Stromal cell of bone marrow (primary cell): ENCODE results near the gene TMCC1.
A peak's percentile ranks its signal among the peaks of the same experiment; 100 is the strongest.
"Not testable (repeated sequence)": the region's sequence is repeated elsewhere in the genome, so short reads cannot be mapped to it uniquely, and the experiment has no call there.

ENCODE experiments used
- DNase-seq: peaks from one replicate; pipeline ENCODE4 v3.0.0-alpha.2; 2012; ENCODE audit warnings: low read depth

Gene TMCC1

DNA sequence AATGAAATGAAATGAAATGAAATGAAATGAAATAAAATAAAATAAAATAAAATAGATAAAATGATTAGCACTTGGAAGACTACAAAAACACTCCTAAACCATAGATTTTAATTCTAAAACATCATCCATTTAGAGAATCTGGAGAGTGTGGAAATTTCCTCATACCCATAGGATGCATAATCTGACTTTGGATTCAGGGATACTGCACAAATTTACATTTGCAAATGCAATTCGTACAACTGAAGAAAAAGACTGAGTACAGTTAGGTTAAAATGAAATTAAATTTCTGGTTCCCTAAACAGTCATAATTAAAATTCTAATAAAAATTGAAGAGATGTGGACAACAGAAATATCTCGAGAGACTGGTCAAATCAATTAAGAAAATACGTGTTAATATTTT lies 122.9 kb downstream of the TMCC1 start:
- DNase-seq, result no peak

DNA sequence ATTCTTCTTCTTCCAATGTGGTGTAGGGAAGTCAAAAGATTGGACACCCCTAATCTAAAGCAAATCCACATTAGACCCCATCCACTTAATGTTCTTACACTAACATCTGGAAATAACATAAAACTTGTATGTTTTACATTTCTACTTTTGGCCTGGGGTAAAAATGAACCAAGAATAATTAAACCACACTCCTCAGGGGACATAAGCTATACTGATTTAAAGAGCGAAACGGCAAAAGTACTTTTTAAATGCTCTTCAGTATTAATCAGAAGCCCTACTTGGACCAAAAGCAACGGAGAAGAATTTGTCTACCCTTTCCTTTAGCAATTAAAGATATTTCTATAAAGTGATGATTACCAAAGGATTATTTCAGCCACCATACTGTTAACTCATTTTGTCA lies 123.9 kb downstream of the TMCC1 start:
- no peak for DNase-seq

DNA sequence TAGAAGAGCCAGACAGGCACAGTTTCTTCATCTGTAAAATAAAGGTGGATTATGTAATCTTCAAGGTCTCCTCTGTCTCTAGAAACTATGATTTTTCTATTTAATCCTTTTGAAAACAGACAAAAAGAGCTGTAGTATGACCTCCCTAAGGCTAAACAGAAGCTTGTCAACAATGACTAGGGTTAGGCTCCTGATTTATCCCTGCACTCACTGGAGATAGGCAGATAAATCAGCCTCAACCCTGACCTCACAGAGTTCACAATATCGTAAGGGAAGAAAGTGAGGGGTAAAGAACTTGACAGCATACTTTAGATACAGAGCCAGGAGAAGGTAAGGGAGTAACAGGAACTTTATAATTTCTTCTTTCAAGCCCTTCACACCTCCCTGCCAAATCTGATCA lies 124.8 kb downstream of the TMCC1 start:
- DNase-seq, result no peak

DNA sequence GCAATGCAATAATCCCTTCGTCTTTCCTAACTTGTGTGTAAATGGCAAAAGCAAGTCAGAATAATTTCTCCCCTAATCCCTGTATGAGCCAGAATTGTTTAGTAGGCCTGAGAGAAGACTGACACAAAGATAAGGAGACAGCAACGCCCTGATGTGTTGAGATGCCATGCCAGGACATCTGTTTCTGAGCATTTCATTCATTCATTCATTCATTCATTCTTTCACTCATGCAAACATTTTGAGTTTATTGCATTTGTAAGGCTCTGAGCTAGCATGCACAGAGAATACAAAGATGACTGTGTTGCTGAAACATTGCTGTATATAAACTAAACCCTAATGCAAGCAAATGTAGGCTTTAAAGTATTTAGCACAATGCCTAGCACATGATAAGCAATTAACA lies 127.4 kb downstream of the TMCC1 start:
- DNase-seq, result no peak

DNA sequence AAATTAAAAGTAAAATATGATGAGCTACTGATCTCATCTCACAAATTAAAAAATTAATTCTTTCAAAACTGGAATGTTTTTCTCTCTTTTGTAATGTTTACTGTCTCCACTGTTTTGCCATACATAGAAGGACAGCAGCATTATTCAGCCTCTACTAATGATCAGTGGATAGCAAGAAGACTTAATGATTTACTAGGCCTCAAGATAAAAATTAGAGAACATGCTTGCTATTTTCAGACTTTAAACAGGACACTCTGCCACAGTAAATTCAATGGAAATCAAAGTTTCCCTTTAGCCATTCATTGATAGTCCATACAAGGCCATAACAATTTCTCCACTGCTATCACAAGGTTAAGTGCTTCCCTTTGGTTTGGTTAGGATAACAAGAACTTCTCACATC lies 129.4 kb downstream of the TMCC1 start:
- no peak for DNase-seq

DNA sequence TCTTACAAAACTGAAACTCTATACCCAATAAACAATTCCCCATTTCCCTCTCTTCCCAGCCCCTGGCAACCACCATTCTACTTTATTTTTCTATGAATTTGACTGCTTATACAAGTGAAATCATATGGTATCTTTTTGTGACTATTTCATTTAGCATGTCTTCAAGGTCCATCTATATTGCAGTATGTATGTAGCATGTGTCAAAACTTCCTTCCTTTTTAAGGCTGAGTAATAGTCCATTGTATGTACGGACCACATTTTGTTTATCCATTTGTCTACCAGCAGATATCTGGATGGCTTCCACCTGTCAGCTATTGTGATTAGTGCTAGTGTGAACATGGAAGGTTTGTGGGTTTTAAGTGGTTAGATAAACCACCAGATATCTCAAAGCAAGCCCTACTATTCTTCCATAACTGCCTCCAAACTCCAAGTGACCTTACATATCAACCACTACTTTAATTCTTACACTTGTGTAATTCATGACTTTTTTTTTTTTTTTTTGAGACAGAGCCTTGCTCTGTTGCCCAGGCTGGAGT lies 134.7 kb downstream of the TMCC1 start:
- no peak for DNase-seq

DNA sequence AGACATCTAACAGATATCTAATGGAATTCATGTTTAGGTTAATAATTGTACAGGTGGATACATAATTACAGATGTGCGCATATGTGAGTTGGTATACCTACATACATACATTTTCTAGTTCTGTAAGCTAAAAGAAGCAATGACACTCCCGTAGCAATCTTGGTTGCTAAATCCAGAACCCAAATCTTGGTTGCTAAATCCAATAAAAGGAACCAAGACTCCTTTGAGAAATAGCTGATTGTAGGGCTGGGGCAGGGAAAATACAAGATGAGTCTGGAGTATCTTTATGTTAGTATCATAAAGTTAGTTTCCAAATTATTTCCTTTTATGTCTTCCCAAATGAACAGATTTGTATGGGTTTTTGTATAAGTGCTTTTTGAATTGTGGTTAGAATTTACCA lies 135.2 kb downstream of the TMCC1 start:
- no peak for DNase-seq

DNA sequence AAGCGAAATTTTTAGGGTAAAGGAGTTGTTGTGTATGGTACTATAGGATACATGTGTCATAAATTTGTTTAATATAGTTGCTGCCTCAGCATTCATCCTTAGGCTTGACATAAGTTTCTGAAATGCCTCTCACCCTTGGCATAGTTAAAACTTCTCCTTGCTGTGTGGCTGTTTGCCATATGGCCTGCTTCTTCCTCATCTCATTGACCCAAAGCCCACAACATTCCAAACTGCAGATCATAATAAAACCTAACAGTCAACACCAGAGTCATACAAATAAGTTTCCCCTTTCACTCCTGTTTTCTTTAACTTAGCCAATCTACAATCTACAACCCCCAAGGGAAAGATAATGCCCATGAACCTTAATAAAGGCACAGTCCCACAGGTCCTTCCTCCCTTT lies 136.6 kb downstream of the TMCC1 start:
- DNase-seq, result peak; percentile 21

DNA sequence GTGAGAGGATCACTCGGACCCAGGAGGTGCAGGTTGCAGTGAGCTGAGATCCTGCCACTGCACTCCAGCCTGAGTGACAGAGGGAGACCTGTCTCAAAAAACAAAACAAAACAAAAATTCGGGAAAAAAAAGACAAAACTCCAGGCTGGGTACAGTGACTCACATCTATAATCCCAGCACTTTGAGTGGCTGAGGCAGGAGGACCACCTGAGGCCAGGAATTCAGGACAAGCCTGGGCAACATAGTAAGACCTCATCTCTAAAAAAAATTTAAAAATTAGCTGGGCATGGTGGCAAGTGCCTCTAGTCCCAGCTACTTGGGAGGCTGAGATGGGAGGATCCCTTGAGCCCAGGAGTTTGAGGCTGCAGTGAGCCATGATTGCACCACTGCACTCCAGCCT lies 142.4 kb downstream of the TMCC1 start:
- DNase-seq, result not testable (repeated sequence)

DNA sequence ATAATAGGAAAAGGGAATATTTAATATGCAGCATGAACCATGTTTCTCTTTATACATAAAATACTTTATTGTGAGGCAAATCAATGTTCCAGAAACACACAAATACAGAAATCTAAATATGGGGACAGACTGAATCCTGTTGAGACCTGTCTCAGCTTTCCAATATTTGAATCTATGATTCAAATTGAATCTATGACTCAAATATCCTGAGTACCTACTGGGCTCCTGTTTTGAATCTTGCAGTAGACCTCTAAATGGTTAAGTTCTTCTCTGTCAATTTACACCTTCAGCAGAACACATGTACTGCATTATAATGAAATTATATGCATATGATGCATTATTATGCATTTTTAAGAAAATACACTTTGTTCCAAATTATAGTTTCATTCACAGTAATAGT lies 143.8 kb downstream of the TMCC1 start:
- no peak for DNase-seq

DNA sequence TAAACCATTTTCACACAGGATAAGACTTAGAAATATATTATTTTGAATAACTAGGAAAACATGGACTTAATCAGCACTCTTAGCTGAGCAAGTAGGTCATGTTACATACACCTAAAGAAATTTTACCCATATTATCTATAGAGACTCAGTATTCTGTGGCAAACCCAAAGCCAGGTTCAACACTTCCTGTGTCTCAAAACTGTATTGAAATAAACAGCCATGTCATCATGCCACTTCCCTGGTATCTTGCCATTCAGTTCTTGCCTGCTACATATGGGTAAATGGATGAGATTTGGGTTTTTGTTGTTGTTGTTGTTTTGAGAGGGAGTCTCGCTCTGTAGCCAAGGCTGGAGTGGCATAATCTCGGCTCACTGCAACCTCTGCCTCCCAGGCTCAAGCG lies 145.5 kb downstream of the TMCC1 start:
- no peak for DNase-seq

DNA sequence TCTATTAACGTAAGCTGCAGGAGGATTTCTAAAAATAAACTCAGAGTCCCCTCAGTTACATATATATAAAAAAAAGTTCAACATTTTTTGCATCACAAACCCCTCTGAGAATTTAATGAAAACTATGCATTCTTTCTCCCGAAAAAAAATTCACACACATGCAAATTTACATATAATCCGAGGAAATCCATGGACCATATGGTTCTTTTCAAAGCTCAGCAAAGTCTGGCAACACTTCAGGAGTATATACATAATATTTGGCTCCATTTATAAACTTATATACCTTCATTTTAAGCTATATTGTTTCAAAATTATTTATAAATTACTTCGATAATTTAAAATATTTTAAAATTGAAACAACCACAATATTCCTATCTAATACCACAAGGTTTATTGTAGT lies 146.4 kb downstream of the TMCC1 start:
- no peak for DNase-seq

DNA sequence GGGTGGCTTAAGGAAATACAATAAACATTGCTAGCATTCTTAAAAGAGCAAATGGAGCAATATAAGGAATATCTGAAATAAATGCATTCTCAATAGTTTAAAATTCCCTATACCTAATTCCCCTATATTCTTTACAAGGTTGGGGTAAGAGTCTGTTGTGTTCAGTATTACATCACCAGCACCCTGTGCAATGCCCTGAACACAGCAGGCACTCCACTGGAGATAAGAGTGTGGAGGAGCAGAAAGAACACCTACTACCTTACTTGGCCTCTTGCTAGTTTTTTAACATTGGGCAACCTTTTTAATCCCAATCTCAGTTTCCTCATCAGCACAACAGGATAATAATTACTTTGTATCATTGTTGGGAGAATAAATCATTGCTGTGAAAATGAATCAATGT lies 146.9 kb downstream of the TMCC1 start:
- no peak for DNase-seq

DNA sequence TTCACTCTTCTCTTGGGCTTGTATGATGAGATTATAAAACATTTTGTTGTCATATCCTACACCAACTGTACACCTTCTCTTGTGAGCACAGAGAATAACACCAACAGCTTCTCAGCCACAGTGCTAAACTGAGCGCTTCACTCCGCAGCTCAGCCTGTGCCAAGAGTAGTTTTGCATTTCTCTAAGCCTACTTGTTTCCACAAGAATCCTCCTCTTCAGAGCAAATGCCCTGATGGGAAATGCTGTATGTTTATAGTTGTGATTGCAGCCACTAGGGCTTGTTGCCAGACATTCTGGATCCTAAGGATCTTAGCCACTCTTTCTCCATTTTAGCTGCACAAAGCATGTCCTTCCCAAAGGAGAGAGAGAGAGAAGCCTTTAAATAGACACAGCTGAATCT lies 148.3 kb downstream of the TMCC1 start:
- peak; percentile 40 for DNase-seq

DNA sequence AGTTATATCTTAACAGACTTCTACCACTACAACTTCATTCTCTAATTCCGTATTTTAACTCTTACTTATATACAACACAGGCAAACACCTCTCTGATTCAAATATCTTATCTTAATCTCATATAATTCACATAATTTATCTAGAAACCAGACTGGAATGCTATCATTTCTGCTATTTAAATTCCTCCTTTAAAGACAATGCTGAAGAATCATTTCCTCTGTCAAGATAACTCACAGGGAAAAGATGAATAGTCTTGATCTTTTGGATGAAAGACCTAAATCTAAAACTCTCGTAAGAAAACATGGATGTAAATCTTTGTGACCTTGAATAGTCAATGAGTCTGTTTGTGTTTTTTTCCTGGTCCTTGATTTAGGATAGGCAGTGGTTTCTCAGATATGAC lies 151.7 kb downstream of the TMCC1 start:
- DNase-seq, result no peak

DNA sequence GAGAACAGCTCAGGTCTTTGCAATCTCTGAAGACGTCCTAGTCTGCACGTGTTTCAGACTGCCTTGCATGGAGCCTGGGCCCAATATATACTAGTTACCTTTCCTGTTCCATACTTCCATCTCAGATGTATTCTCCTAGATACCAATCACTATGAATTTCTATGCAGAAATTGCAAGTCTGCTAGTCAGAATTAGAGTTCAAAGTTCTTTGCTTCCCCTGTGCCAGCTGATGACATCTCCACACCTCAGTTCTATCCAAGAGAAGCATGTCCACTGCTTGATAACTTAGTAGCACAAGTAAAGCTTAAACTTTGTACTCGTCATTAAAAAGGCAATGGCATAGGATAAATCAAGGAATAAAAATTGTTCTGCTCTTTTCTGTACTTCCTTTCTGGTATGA lies 153.4 kb downstream of the TMCC1 start:
- no peak for DNase-seq

DNA sequence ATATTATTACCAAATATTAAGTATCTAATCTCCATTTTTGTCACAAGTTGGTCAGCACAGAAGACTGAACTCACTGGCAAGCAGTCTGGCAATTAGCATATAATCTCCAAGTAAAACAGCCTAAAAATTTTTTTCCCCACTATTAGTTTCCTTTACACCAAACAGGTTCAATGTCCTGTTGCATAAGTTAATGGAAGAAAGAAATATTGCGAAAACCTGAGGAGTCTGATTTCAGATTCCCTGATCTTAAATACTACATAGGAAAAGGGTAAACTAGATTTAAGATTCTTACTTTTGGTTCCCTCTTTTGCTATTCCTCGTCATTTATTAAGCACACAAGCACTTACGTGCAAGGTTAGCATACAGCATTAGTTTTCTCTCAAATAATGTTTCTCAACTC lies 153.9 kb downstream of the TMCC1 start:
- no peak for DNase-seq

DNA sequence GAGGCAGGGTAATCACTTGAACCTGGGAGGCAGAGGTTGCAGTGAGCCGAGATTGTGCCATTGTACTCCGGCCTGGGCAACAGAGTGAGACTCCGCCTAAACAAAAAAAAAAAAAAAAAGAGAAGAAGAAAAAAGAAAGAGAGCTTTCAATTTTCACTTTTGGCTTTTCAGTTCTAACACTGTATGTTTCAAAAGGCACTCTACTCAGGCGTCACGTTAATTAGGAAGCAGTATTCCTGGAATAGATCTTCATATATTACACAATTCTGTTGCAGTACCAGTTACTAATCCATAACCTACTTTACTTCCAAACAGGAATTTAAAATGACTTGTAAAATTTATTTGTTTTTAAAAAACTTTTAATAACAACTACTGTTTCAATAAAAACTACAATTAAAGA lies 155.3 kb downstream of the TMCC1 start:
- no peak for DNase-seq

DNA sequence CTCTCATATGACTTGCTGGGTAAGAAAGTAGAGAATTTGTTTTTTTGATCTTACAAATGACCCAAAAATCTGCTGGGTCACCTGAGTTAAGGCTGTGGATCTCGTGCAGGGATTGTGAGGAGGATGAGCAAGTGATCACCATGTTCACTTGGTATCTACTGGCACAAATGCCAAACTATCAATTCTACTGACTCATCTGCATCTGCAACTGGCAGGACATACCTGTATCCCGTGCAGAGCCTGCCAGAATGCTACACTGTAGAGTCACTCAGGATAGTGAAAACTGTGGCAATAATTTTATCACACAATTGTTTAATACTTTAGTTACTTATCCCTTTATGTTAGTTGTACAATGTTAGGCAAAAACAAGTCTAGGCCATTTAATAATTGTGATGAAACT lies 157.4 kb downstream of the TMCC1 start:
- no peak for DNase-seq

DNA sequence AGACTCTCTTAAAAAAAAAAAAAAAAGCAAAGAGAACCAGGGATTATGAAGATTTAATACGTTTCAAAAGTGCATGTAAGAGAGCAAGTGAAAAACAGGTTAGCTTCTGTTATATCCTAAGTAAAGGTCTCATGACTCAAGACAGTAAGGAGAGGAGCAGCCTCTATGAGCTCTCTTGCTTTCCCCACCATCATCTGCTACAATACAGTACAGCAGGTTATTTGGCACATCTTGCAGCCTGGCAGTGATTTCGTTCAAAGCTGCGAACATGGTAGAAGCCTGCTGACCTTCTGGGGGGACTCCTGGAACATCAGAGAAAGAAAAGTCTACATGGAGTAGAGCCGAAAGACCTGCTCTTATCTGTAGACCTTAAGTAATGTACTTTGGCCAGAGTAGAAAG lies 157.9 kb downstream of the TMCC1 start:
- no peak for DNase-seq

DNA sequence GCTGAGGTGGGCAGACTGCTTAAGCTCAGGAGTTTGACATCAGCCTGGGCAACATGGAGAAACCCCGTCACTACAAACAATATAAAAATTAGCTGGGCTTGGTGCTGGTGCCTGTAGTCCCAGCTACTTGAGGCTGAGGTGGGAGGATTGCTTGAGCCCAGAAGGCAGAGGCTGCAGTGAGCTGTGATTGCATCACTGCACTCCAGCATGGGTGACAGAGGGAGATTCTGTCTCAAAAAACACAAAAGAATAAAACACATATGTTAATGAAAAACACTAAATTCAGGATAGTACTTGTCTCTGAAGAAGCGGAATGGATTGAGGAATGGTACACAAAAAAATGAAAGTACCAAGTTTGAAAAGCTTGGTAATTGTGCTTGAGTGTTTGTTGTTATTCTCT lies 159.1 kb downstream of the TMCC1 start:
- DNase-seq, result no peak

DNA sequence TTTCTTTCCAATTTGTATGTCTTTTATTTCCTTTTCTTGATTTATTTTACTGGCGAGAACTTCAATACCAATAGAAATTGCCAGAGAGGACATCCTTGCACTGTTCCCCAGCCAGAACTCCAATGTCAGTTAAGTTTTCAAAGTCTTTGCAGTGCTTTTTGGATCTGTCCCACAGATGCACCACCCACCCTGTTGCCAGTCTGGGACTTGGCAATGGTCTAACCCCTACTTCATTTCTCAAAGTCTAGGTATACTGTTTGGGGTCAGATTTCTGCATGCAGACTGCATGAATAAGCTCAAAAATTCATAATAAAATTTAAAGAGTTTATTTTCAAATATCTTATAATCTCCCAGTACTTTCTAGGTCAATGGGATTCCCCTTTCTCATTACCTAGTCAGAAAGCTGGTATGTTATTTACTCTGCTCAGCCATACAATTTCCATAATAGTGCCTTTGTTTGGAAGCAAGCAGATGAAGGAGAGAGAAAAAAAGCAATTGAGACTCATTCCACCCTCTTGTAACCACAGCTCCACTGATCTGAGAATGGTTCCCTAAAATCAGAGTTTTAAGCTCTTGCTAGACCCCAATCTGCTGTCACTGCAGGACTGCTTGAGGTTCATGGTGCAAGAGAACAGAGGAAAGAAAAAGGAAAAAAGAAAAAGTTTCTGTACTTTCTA lies 161.2 kb downstream of the TMCC1 start:
- no peak for DNase-seq

DNA sequence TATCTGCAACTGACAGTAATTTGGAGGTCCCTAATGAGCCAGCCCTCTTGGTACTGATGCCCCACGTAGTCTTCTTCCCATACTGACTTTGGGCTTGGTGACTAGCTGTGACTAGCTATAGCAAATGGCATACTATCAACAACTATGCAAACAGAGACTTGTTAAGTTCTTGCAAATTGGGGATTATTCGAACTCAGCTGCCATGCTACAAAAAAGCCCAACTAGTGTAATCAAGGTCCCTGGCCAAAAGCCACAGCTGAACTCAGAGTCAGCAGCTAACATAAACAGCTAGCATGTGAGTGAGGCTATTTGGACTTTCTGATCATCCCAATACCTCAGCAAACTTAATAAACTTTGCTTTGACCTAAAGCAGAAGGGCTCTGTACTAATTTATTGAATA lies 165.8 kb downstream of the TMCC1 start:
- DNase-seq, result peak; percentile 21

DNA sequence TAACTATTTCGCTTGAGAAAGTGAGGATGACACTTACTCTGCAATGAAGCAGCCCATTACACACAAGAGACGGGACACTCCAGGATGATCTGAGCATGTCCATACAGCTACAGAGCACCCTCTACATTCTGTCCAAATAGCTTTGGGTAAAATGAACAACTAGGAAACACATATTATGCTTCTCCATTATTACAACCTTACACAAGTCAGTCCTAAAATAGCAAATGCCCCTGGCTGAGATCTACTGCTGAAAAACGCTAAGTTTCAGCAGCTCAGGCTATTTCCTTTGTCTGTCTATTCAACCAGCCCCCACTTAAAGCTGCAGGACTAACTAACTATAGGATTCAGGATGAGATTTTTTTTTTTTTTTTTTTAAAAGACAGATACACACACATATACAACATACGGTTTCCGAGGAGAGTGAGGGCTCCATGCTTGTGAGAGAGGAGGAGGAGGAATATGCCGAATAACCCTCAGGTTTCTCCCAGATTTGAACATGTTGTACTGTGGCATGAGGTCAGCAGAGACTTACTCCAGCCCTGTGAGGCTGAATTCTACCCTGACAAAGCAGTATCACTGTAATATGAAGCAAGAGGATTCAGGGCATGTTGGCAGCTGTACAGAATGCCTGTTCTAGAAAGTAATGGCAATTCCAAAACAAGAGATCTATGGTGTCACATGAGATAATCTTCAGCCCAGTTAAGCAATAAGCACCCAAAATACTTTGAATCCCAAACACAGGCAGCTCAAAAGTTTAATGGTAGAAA lies 169.8 kb downstream of the TMCC1 start:
- DNase-seq, result peak; percentile 88
